Esophagus muscularis mucosa (tissue), 4 donors: ENCODE measurements around the gene COG7. TPM values are rescaled to one million over a fixed set of nuclear protein-coding genes. Genes with fewer than 3 reads are reported as not detected.

ENCODE experiments used
- DNase-seq: peaks from one replicate; pipeline ENCODE4 v3.0.0-alpha.2; 2017; ENCODE audit errors: extremely low spot score
- H3K27ac ChIP-seq, 4 donors: fragments of 200-600 bp; sonication (generic); replicated peaks in 1 of 4; 1 replicate in 3 of 4; 2 replicates in 1 of 4; pipeline ENCODE4 v1.5.1; 2016 to 2019; ENCODE audit warnings: mild to moderate bottlenecking in 1 of 4
- H3K27me3 ChIP-seq, 4 donors: fragments of 200-600 bp; sonication (generic); one replicate each; pipeline versions ENCODE4 v1.5.1 to v1.6.0; 2016 to 2019
- H3K36me3 ChIP-seq, 4 donors: fragments of 200-600 bp; sonication (generic); one replicate each; pipeline ENCODE4 v1.5.1; 2016 to 2019
- H3K4me1 ChIP-seq, 4 donors: fragments of 200-600 bp; sonication (generic); one replicate each; pipeline ENCODE4 v1.5.1; 2016 to 2019
- H3K4me3 ChIP-seq, 4 donors: fragments of 200-600 bp; sonication (generic); 1 replicate in 2 of 4; 2 replicates in 2 of 4; pipeline ENCODE4 v1.5.1; 2016 to 2019; ENCODE audit warnings: mild to moderate bottlenecking in 4 of 4, moderate library complexity in 1 of 4
- H3K9me3 ChIP-seq, 4 donors: fragments of 200-600 bp; sonication (generic); 1 replicate in 3 of 4; 2 replicates in 1 of 4; pipeline ENCODE4 v1.5.1; 2016 to 2019
- CTCF ChIP-seq, 3 experiments: fragments of 200-600 bp in 2 of 3; fragments of 450-650 bp in 1 of 3; sonication (generic) in 2 of 3; IDR thresholded peaks; one replicate each; pipeline ENCODE4 v1.5.1; 2017 to 2019; ENCODE audit warnings: antibody characterized with exemption in 3 of 3, mild to moderate bottlenecking in 2 of 3, moderate library complexity in 1 of 3
- EP300 ChIP-seq: sonication (generic); formaldehyde crosslinking; IDR thresholded peaks from one replicate; pipeline ENCODE4 v1.6.1; 2017; ENCODE audit warnings: antibody characterized with exemption
- POLR2A ChIP-seq: fragments of 450-650 bp; IDR thresholded peaks from one replicate; pipeline ENCODE4 v1.6.1; 2017; ENCODE audit warnings: antibody characterized with exemption, moderate library complexity, mild to moderate bottlenecking, low read depth
- POLR2AphosphoS5 ChIP-seq, 2 donors: sonication (generic); formaldehyde crosslinking; IDR thresholded peaks; one replicate each; pipeline ENCODE4 v1.6.1; 2017; ENCODE audit warnings: antibody characterized with exemption in 2 of 2
- WGBS: methylation state at CpG from one replicate; pipeline ENCODE4 v1.1.5; 2018; 5-methylcytosine and 5-hydroxymethylcytosine counted together
- intact Hi-C: fragments of 100-400 bp; cut with DNase I; formaldehyde crosslinking; loops from one replicate; pipeline ENCODE4 v1.15.1; 2023
- total RNA-seq, 4 donors: library from RNA; depleted of rRNA; stranded (reverse); fragments of >200 nt; gene quantifications; one replicate each; pipeline versions ENCODE4 v1.1.0 to v1.2.1, GENCODE V29; 2016

Gene COG7
- total RNA-seq, 4 donors from 2014 or later = 11.9 to 23.7 (median 15.1) TPM

- no peak overlapping the region for H3K4me3 ChIP-seq
These were observed 27.3 kb upstream of the COG7 start for GRCh38 chr16:23480257-23480656.

GRCh38 chr16:23479138-23479537 is 26.1 kb upstream of the COG7 start:
- intact Hi-C loops = no loop called here
- Histone ChIP-seq H3K4me1 (no peaks in the 10 kb centered on the region), H3K9me3 (no peaks in the 10 kb centered on the region), H3K36me3 (peaks cover 83 to 100% (median 99%) of the 10 kb centered on the region in 4 donors), H3K4me3 (no peak overlapping the region), H3K27ac (no peak overlapping the region), H3K27me3 (no peaks in the 10 kb centered on the region)
- TF ChIP-seq POLR2A = no peak
- no peak for TF ChIP-seq POLR2AphosphoS5 (IDR thresholded peaks at IDR 0.05)
- no peak for TF ChIP-seq EP300
- no peak for TF ChIP-seq CTCF (IDR thresholded peaks at IDR 0.05)
- no peak for DNase-seq
- WGBS = 94% methylated on average over 3 of the region's 3 CpGs

More at GRCh38 chr16:23480257-23480656, 27.3 kb upstream of the COG7 start:
- DNase-seq = no peak
- Histone ChIP-seq H3K27ac (no peak overlapping the region), H3K9me3 (no peaks in the 10 kb centered on the region), H3K36me3 (peaks cover 80 to 100% (median 99%) of the 10 kb centered on the region in 4 donors), H3K27me3 (no peaks in the 10 kb centered on the region), H3K4me1 (no peaks in the 10 kb centered on the region)
- TF ChIP-seq EP300 (no peak), CTCF (IDR thresholded peaks at IDR 0.05) (no peak)
- WGBS = 84% methylated on average over 2 of the region's 4 CpGs
- intact Hi-C loops = no loop called here

- Histone ChIP-seq H3K4me3 (no peak overlapping the region), H3K27ac (no peak overlapping the region), H3K36me3 (peaks cover 89 to 100% (median 100%) of the 10 kb centered on the region in 4 donors), H3K27me3 (no peaks in the 10 kb centered on the region), H3K9me3 (no peaks in the 10 kb centered on the region), H3K4me1 (no peaks in the 10 kb centered on the region)
- intact Hi-C loops = no loop called here
- WGBS = no CpG with 5 or more reads among the region's 3 CpGs
- TF ChIP-seq CTCF (IDR thresholded peaks at IDR 0.05) (no peak), EP300 (no peak), POLR2A (no peak), POLR2AphosphoS5 (IDR thresholded peaks at IDR 0.05) (no peak)
- DNase-seq = no peak
These were observed 25.6 kb upstream of the COG7 start for GRCh38 chr16:23478566-23478965.

- Histone ChIP-seq H3K36me3 (peaks cover 84 to 100% (median 93%) of the 10 kb centered on the region in 4 donors), H3K27me3 (no peaks in the 10 kb centered on the region), H3K9me3 (no peaks in the 10 kb centered on the region), H3K4me3 (no peak overlapping the region), H3K4me1 (no peaks in the 10 kb centered on the region), H3K27ac (no peak overlapping the region)
- intact Hi-C loops = no loop called here
- TF ChIP-seq POLR2AphosphoS5 (IDR thresholded peaks at IDR 0.05) (no peak), CTCF (IDR thresholded peaks at IDR 0.05) (no peak), EP300 (no peak), POLR2A (no peak)
- WGBS = 97% methylated on average over 1 of the region's 1 CpG
- no peak for DNase-seq
These were observed 23.3 kb upstream of the COG7 start for GRCh38 chr16:23476289-23476688.

- TF ChIP-seq POLR2AphosphoS5 (IDR thresholded peaks at IDR 0.05) = no peak
- no peak for TF ChIP-seq CTCF (IDR thresholded peaks at IDR 0.05)
- no peak for TF ChIP-seq POLR2A
- no peak for TF ChIP-seq EP300
- Histone ChIP-seq H3K4me1 (peaks cover 0 to under 1% (median under 1%) of the 10 kb centered on the region in 4 donors), H3K36me3 (peaks cover 51 to 97% (median 86%) of the 10 kb centered on the region in 4 donors), H3K4me3 (no peak overlapping the region), H3K27ac (no peak overlapping the region), H3K9me3 (no peaks in the 10 kb centered on the region), H3K27me3 (no peaks in the 10 kb centered on the region)
- intact Hi-C loops = no loop called here
- 42% methylated on average over 3 of the region's 6 CpGs for WGBS
- no peak for DNase-seq
These were observed 16.8 kb upstream of the COG7 start for GRCh38 chr16:23469814-23470213.
